OCI-LY7 (cell line): ENCODE results near the gene GET3. TPM values are rescaled to one million over a fixed set of nuclear protein-coding genes. Genes with fewer than 3 reads are reported as not detected.

Experiments used
- BruUV-seq: library from RNA; stranded (reverse); fragments of 400-500 nt; replicated peaks from 2 replicates; lab custom pipeline; 2021; lab: Mats Ljungman, UMichigan
- CTCF ChIA-PET: fragments of 300-600 bp; sonication (Branson Sonifier 250); formaldehyde crosslinking; loops from one replicate; lab custom pipeline; 2022; ENCODE audit warnings: antibody characterized with exemption; ENCODE audit not compliant: unreplicated experiment; lab: Charles Lee
- POLR2A ChIA-PET: fragments of 300-600 bp; sonication (Branson Sonifier 250); formaldehyde crosslinking; loops from one replicate; lab custom pipeline; 2022; ENCODE audit warnings: antibody characterized with exemption; lab: Charles Lee
- DNase-seq: peaks from one replicate; pipeline ENCODE4 v3.0.0-alpha.2; 2015; ENCODE audit warnings: low spot score
- H2AFZ ChIP-seq: fragments of 200-600 bp; sonication (generic), shearing (Covaris generic); 2 replicates; pipeline ENCODE4 v1.6.1; 2014; ENCODE audit warnings: mild to moderate bottlenecking, antibody characterized with exemption, low read length, moderate library complexity
- H3K27ac ChIP-seq: fragments of 200-600 bp; sonication (generic); 2 replicates; pipeline ENCODE4 v1.5.1; 2014; ENCODE audit warnings: mixed run types, low read depth, mild to moderate bottlenecking, moderate library complexity, low read length, inconsistent platforms; ENCODE audit not compliant: poor library complexity, severe bottlenecking
- H3K36me3 ChIP-seq: fragments of 200-600 bp; sonication (generic); 2 replicates; pipeline ENCODE4 v1.6.1; 2014; ENCODE audit warnings: mild to moderate bottlenecking, antibody characterized with exemption, low read length, moderate library complexity, mixed read lengths; ENCODE audit not compliant: insufficient read depth
- H3K4me1 ChIP-seq: fragments of 200-600 bp; sonication (generic); 2 replicates; pipeline ENCODE4 v1.5.1; 2014; ENCODE audit warnings: mild to moderate bottlenecking, low read length; ENCODE audit not compliant: insufficient read depth, poor library complexity, severe bottlenecking
- H3K4me2 ChIP-seq: fragments of 200-600 bp; sonication (generic); 2 replicates; pipeline ENCODE4 v1.6.1; 2014; ENCODE audit warnings: mild to moderate bottlenecking, low read length
- H3K4me3 ChIP-seq: fragments of 200-600 bp; sonication (generic); 2 replicates; pipeline ENCODE4 v1.5.1; 2014; ENCODE audit warnings: mild to moderate bottlenecking, low read depth, low read length; ENCODE audit not compliant: poor library complexity, severe bottlenecking
- H3K79me2 ChIP-seq: fragments of 200-600 bp; sonication (generic); 2 replicates; pipeline ENCODE4 v1.6.1; 2016; ENCODE audit warnings: low read depth, mild to moderate bottlenecking, low read length, moderate library complexity, mixed read lengths; ENCODE audit not compliant: insufficient read depth
- H3K9me2 ChIP-seq: fragments of 200-600 bp; sonication (generic); 2 replicates; pipeline ENCODE4 v1.6.1; 2016; ENCODE audit warnings: mild to moderate bottlenecking, low read length, mixed read lengths; ENCODE audit not compliant: insufficient read depth
- H3K9me3 ChIP-seq: fragments of 200-600 bp; sonication (generic); 2 replicates; pipeline ENCODE4 v1.6.1; 2014; ENCODE audit warnings: mild to moderate bottlenecking, mixed run types, low read length, mixed read lengths
- H4K20me1 ChIP-seq: fragments of 200-600 bp; sonication (generic); 2 replicates; pipeline ENCODE4 v1.6.1; 2014; ENCODE audit warnings: mild to moderate bottlenecking, antibody characterized with exemption, low read length, moderate library complexity, mixed read lengths; ENCODE audit not compliant: insufficient read depth
- EZH2phosphoT487 ChIP-seq: fragments of 200-600 bp; sonication (generic); IDR thresholded peaks from 2 replicates; pipeline ENCODE4 v1.6.1; 2018; ENCODE audit warnings: low read depth, borderline replicate concordance, mild to moderate bottlenecking, mixed run types, antibody characterized with exemption, low read length, moderate library complexity, mixed read lengths
- intact Hi-C: fragments of 100-400 bp; cut with micrococcal nuclease; formaldehyde crosslinking; loops from one replicate; pipeline ENCODE4 v1.10.0; 2022; ENCODE audit not compliant: unreplicated experiment
- total RNA-seq, 2 experiments: library from RNA; depleted of rRNA in 1 of 2; stranded (reverse); fragments of >200 nt in 1 of 2; shearing (Covaris generic) in 1 of 2; gene quantifications; 2 replicates each; pipeline ENCODE4 v1.2.3, GENCODE V29; 2014 to 2022
- TF ChIP-seq, protein P1 (sequence below): fragments of 200-600 bp; sonication (generic); conservative IDR thresholded peaks from 2 replicates; pipeline ENCODE4 v1.5.1; 2014; ENCODE audit warnings: mild to moderate bottlenecking, antibody characterized with exemption, low read length, moderate library complexity, mixed read lengths

The GET3 gene
- total RNA-seq, 2 experiments from 2014 or later = 34.3 to 40.5 TPM

DNA sequence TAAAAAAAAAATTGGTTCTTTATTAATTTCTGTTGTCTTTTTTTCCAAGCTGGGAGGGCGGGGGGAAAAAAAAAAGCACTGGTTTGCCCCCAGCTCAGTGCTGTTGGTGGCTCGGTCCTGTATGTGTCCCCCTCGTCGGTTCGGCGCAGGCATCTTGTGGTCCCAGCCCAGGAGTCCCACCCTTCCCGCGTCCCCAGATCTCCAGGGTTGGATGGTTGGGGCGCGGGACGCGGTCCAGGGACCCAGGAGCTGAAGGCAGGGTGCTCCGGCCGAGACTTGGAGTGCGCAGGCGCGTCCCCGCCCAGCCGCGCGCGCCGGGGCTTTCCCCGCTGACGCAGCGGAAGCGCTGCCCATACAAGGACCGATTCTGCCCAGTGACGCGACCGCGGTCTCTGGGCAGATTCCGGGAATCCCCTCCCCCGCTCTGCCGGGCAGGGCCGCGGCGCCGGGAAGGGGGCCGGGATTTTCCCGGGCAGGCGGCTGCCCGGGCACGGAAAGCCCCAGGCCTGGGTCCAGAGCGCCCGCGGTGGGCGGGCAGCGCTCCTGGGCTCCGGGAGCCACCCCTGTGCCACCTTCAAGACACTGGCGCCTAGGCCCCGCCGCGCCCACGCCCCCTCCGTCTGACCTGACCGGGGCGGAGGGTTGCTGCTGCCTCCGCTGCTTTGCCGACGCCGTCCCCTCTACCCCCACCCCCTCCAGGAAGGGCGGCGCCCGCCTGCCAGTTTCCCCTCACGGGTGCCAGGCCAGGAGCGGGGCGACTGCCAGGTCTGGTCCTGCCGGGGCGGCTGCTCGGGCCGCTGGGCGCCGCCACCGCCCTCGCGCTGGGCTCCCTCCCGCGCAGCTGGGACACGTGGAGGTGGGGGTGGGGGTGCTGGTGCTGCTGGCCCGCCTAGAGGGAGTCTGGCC is 56.2 kb downstream of the GET3 start:
- no peak overlapping the region for H2AFZ ChIP-seq
- peak overlapping the region; percentile 84 for H3K4me3 ChIP-seq
- peaks cover 8% of the 10 kb centered on the region for H3K79me2 ChIP-seq
- H3K9me3 ChIP-seq = no peaks in the 10 kb centered on the region
- no TSS peak for BruUV-seq
- peaks cover 42% of the 10 kb centered on the region for H3K4me1 ChIP-seq
- ChIA-PET POLR2A (interaction anchor here (0.6 to 2.2 kb wide), 5 partner anchors 9 to 55 kb away, joined by 3 to 5 read pairs (median 4); partner anchors contain the start of gene THSD8), CTCF (interaction anchor here (0.6 to 2.8 kb wide), 4 partner anchors 10 to 99 kb away, joined by 3 to 20 read pairs (median 6); no protein-coding TSS in a partner anchor)
- peak overlapping the region; percentile 95 for H3K4me2 ChIP-seq
- DNase-seq = peak; percentile 91
- H4K20me1 ChIP-seq = no peaks in the 10 kb centered on the region; the same call in 1 of the 2 replicates
- no peaks in the 10 kb centered on the region for H3K9me2 ChIP-seq
- H3K27ac ChIP-seq = peak overlapping the region; percentile 77
- intact Hi-C loops = loop anchor here (2.0 to 5.0 kb wide), 2 partner anchors 59 to 71 kb away; partner anchors contain the start of genes TNPO2 and TRIR
- H3K36me3 ChIP-seq = 0 out of 2 replicates have a peak, but pooled peaks cover 3% of the 10 kb centered on the region
- no peak for TF ChIP-seq EZH2phosphoT487
- TF ChIP-seq, protein P1, sequence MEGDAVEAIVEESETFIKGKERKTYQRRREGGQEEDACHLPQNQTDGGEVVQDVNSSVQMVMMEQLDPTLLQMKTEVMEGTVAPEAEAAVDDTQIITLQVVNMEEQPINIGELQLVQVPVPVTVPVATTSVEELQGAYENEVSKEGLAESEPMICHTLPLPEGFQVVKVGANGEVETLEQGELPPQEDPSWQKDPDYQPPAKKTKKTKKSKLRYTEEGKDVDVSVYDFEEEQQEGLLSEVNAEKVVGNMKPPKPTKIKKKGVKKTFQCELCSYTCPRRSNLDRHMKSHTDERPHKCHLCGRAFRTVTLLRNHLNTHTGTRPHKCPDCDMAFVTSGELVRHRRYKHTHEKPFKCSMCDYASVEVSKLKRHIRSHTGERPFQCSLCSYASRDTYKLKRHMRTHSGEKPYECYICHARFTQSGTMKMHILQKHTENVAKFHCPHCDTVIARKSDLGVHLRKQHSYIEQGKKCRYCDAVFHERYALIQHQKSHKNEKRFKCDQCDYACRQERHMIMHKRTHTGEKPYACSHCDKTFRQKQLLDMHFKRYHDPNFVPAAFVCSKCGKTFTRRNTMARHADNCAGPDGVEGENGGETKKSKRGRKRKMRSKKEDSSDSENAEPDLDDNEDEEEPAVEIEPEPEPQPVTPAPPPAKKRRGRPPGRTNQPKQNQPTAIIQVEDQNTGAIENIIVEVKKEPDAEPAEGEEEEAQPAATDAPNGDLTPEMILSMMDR = no peak

DNA sequence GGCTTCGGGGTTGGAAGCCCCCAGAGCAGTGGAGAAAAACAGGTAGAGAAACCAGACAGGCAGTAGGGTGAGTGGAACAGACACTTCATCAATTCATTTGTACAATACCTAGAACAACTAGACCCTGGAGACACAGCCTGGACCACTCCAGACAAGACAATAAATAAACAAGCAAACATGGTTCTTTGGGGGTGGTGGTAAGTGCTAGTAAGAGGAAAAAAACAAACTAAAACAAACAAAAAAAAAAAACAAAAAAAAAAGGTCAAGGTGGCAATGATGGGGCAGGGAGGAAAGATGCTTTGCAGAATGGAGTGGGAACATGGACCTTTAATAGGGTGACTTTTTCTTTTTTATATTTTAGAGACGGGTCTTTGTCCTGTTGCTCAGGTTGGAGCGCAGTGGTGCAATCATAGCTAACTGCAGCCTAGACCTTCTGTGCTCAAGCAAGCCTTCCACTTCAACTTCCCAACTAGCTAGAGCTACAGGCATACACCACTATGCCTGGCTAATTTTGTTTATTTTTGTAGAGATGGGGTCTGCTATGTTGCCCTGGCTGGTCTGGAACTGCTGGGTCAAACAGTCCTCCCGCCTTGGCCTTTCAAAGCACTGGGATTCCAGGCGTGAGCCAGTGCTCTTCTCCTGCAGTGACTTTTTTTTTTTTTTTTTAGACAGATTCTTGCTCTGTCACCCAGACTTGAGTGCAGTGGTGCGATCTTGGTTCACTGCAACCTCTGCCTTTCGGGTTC is 57.1 kb downstream of the GET3 start:
- ChIA-PET POLR2A (no interaction called here), CTCF (no interaction called here)
- Histone ChIP-seq H3K79me2 (peaks cover 8% of the 10 kb centered on the region), H3K9me2 (no peaks in the 10 kb centered on the region), H2AFZ (no peak overlapping the region), H3K9me3 (no peaks in the 10 kb centered on the region), H3K4me1 (peaks cover 34% of the 10 kb centered on the region), H3K4me2 (peak overlapping the region; percentile 95), H4K20me1 (no peaks in the 10 kb centered on the region; the same call in 1 of the 2 replicates), H3K27ac (peak overlapping the region; percentile 24), H3K4me3 (peak overlapping the region; percentile 84), H3K36me3 (peaks cover 10% of the 10 kb centered on the region; the same call in 1 of the 2 replicates)
- no TSS peak for BruUV-seq
- TF ChIP-seq EZH2phosphoT487 = no peak
- TF ChIP-seq, protein P1 = no peak
- DNase-seq = no peak
- intact Hi-C loops = loop anchor here (5.0 kb wide), 1 partner anchor 72 kb away; the partner anchor contains the start of gene TNPO2
